K562 (cell line): ENCODE results near the gene RPS6KA2. TPM values are rescaled to one million over a fixed set of nuclear protein-coding genes. Genes with fewer than 3 reads are reported as not detected.

Experiments used
- FOXJ3 ChIP-seq: sonication (generic); formaldehyde crosslinking; IDR thresholded peaks from 2 replicates; pipeline ENCODE4 v1.4.0; 2020; ENCODE audit warnings: mild to moderate bottlenecking, missing genetic modification reagents
- GTF3C2 ChIP-seq: IDR thresholded peaks from 3 replicates; pipeline ENCODE4 v1.6.1; 2011; ENCODE audit warnings: borderline replicate concordance, mild to moderate bottlenecking, moderate library complexity; ENCODE audit not compliant: insufficient read length; ENCODE audit errors: extremely low read depth
- HDAC8 ChIP-seq: fragments of 450-650 bp; IDR thresholded peaks from 2 replicates; pipeline ENCODE4 v1.6.1; 2016; ENCODE audit warnings: mild to moderate bottlenecking, missing genetic modification characterization, moderate library complexity, missing compliant biosample characterization
- HMGN3 ChIP-seq: IDR thresholded peaks from 2 replicates; pipeline ENCODE4 v1.6.1; 2011; ENCODE audit warnings: borderline replicate concordance, low read depth, mild to moderate bottlenecking, mixed read lengths, low read length; ENCODE audit not compliant: insufficient read length; ENCODE audit errors: extremely low read depth
- KDM1A ChIP-seq, 2 experiments: fragments of 450-650 bp; IDR thresholded peaks; 2 replicates each; pipeline ENCODE4 v1.6.1; 2016; ENCODE audit warnings: mild to moderate bottlenecking in 2 of 2
- NEUROD1 ChIP-seq: fragments of 150-350 bp; IDR thresholded peaks from 2 replicates; pipeline ENCODE4 v1.6.1; 2014; ENCODE audit warnings: borderline replicate concordance, low read length, low read depth; ENCODE audit not compliant: partially characterized antibody
- SETDB1 ChIP-seq: IDR thresholded peaks from one replicate; pipeline ENCODE4 v1.6.1; 2012; ENCODE audit warnings: low read length, control low read depth, inconsistent platforms
- SMARCC2 ChIP-seq: fragments of 450-650 bp; IDR thresholded peaks from 2 replicates; pipeline ENCODE4 v1.6.1; 2017; ENCODE audit warnings: antibody characterized with exemption, moderate library complexity, mild to moderate bottlenecking, low read depth
- ZBTB9 ChIP-seq: fragments of 450-650 bp; formaldehyde crosslinking; IDR thresholded peaks from 2 replicates; pipeline ENCODE4 v1.4.0; 2020; ENCODE audit warnings: mild to moderate bottlenecking, moderate library complexity
- ZC3H8 ChIP-seq: fragments of 450-650 bp; IDR thresholded peaks from 2 replicates; pipeline ENCODE4 v1.6.1; 2017
- ZNF316 ChIP-seq: fragments of 450-650 bp; IDR thresholded peaks from 2 replicates; pipeline ENCODE4 v1.6.1; 2016
- ZNF512 ChIP-seq: IDR thresholded peaks from 2 replicates; pipeline ENCODE4 v1.6.1; 2016; ENCODE audit warnings: missing genetic modification characterization, missing compliant biosample characterization
- ZNF586 ChIP-seq: fragments of 450-650 bp; formaldehyde crosslinking; conservative IDR thresholded peaks from 2 replicates; pipeline ENCODE4 v1.4.0; 2020; ENCODE audit warnings: mild to moderate bottlenecking, moderate library complexity
- ZNF766 ChIP-seq: fragments of 200-800 bp; sonication (Bioruptor generic); conservative IDR thresholded peaks from 2 replicates; pipeline ENCODE4 v1.6.1; 2016; ENCODE audit warnings: missing genetic modification characterization, missing compliant biosample characterization
- ZSCAN29 ChIP-seq: fragments of 450-650 bp; IDR thresholded peaks from 2 replicates; pipeline ENCODE4 v1.6.1; 2017
- polyA plus RNA-seq, 8 experiments: library from polyadenylated mRNA; depleted of rRNA in 4 of 8; stranded (reverse) in 5 of 8; unstranded in 3 of 8; fragments of >200 nt; fragmentation: Nextera tagmentation in 2 of 8; fragmentation: Illumina TruSeq in 1 of 8; extraction: Ambion mirVana in 2 of 8; extraction: Trizol in 1 of 8; gene quantifications; 2 replicates each; pipeline versions ENCODE4 v1.2.1 to v1.2.3, GENCODE V29; 2011 to 2014; ENCODE audit warnings: inconsistent platforms in 1 of 8, missing spikeins in 1 of 8
- total RNA-seq, 7 experiments: library from RNA; depleted of rRNA in 6 of 7; stranded (reverse); fragments of >200 nt in 6 of 7; fragmentation: Illumina TruSeq in 2 of 7; extraction: Trizol in 2 of 7; gene quantifications; 2 replicates each; pipeline versions ENCODE4 v1.2.1 to v1.2.3, GENCODE V29; 2011 to 2021; ENCODE audit warnings: low replicate concordance in 1 of 7
- TF ChIP-seq, protein P1 (sequence below), 2 experiments: fragments of 450-650 bp; IDR thresholded peaks; 2 replicates each; pipeline ENCODE4 v1.6.1; 2018; ENCODE audit warnings: mild to moderate bottlenecking in 2 of 2, low read depth in 1 of 2; ENCODE audit not compliant: partially characterized antibody in 2 of 2
- TF ChIP-seq, protein P2 (sequence below): sonication (generic); formaldehyde crosslinking; IDR thresholded peaks from 2 replicates; pipeline ENCODE4 v1.9.0; 2022; ENCODE audit warnings: mild to moderate bottlenecking, missing genetic modification reagents

RPS6KA2 gene
- total and polyA plus RNA-seq, 9 of the 15 experiments (the other 6 are each of a cell fraction or from before 2014, with no cell fraction given): 0.29 to 1.00 (median 0.53) TPM

GRCh38 chr6:166382933-166383801 is 243.9 kb downstream of the RPS6KA2 start, which contains the start of gene MPC1 (continued):
- peak; percentile 87 for TF ChIP-seq HMGN3
- TF ChIP-seq ZNF766 (CRISPR knock-in tag): no peak; the same call in 1 of the 2 replicates
- TF ChIP-seq NEUROD1: peak; percentile 63
- no peak for TF ChIP-seq GTF3C2
- TF ChIP-seq KDM1A (IDR thresholded peaks at IDR 0.05): no peak
- TF ChIP-seq ZNF316: no peak
- TF ChIP-seq HDAC8: 0 out of 2 replicates have a peak, but pooled peaks have one; percentile 35
- TF ChIP-seq, protein P1, sequence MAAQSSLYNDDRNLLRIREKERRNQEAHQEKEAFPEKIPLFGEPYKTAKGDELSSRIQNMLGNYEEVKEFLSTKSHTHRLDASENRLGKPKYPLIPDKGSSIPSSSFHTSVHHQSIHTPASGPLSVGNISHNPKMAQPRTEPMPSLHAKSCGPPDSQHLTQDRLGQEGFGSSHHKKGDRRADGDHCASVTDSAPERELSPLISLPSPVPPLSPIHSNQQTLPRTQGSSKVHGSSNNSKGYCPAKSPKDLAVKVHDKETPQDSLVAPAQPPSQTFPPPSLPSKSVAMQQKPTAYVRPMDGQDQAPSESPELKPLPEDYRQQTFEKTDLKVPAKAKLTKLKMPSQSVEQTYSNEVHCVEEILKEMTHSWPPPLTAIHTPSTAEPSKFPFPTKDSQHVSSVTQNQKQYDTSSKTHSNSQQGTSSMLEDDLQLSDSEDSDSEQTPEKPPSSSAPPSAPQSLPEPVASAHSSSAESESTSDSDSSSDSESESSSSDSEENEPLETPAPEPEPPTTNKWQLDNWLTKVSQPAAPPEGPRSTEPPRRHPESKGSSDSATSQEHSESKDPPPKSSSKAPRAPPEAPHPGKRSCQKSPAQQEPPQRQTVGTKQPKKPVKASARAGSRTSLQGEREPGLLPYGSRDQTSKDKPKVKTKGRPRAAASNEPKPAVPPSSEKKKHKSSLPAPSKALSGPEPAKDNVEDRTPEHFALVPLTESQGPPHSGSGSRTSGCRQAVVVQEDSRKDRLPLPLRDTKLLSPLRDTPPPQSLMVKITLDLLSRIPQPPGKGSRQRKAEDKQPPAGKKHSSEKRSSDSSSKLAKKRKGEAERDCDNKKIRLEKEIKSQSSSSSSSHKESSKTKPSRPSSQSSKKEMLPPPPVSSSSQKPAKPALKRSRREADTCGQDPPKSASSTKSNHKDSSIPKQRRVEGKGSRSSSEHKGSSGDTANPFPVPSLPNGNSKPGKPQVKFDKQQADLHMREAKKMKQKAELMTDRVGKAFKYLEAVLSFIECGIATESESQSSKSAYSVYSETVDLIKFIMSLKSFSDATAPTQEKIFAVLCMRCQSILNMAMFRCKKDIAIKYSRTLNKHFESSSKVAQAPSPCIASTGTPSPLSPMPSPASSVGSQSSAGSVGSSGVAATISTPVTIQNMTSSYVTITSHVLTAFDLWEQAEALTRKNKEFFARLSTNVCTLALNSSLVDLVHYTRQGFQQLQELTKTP (IDR thresholded peaks at IDR 0.05; ENCODE audit: low read depth in 1 of 2, partially characterized antibody in 2 of 2): no peak
- no peak for TF ChIP-seq ZBTB9
- no peak for TF ChIP-seq SETDB1
- TF ChIP-seq, protein P2, sequence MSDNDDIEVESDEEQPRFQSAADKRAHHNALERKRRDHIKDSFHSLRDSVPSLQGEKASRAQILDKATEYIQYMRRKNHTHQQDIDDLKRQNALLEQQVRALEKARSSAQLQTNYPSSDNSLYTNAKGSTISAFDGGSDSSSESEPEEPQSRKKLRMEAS: peak; percentile 88
- TF ChIP-seq ZC3H8: no peak
- TF ChIP-seq SMARCC2: no peak
- TF ChIP-seq ZSCAN29: peak; percentile 69; the same call in 1 of the 2 replicates
- TF ChIP-seq FOXJ3 (CRISPR knock-in tag): no peak
- TF ChIP-seq ZNF586 (CRISPR knock-in tag): no peak
- TF ChIP-seq ZNF512 (tag): no peak
